NCI-H2171 treated with DMSO at 0.1 percent for 48 hours (cell line): ENCODE measurements around the gene GRHL3.

Source experiments
- DNase-seq: peaks from one replicate; lab custom pipeline; 2025; lab: John Stamatoyannopoulos, UW

The GRHL3 gene

DNA sequence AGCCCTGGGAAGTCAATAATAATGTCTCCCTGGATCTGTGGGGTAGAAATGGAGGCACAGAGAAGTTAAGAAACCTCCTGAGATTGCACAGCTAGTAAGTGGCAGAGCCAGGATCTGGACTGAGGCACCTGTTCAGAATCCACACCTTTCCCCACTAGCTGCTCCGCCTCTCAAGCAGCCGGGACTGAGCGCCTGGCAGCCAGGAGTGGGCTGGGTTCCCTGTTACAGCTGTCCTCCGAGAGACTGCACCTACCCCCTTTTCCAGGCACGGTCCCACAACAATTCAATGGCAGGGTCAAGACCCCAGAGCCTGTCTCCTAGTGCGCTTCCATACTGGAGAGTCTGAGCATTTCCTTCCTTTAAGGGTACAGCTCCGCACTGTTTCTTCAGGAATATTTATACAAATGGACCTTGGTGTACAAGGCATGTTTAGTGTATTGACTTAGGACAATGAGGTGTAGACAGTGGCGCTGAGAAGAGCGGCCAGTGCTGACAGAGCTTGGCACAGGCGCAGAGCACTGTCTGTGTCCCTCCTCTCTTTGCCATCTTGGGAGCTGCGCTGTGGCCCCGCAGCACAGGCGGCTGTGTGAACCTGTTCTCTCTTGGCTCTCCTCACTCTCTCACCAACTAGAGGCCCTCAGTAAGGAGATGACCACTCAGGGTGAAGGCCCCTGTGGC is 24.4 kb downstream of the GRHL3 start:
- DNase-seq, result no peak

DNA sequence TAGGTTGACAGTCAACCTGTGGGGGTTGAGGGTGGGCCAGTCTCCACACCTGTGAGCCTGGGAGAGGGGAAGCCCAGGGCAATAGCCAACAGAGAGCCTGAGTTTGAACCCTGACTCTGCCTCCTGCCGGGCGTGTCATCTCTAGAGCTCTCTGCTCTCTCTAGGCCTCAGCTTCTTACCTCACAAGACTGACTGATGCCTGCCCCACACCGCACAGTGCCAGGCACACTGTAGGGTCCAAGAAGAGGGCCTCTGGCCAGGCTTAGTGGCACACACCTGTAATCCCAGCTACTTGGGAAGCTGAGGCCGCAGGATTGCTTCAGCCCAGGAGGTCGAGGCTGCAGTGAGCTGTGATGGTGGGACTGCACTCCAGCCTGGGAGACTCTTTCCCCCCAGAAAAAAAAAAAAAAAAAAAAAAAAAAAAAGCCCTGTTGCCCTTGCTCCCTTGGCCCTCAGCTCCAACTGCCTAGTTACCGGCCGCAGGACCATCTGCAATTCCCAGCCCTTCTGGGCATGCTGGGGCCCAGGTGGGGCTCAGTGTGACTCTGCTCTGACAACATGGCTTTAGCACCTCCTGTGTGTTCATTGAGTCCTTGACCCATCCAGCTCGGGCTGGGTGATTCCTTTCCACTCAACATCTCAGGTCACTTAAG is 25.1 kb downstream of the GRHL3 start:
- DNase-seq, result no peak

GRCh38 chr1:24345334-24345733 is 26.2 kb downstream of the GRHL3 start:
- DNase-seq, result no peak

GRCh38 chr1:24347159-24347934 is 28.2 kb downstream of the GRHL3 start:
- DNase-seq, result no peak

DNA sequence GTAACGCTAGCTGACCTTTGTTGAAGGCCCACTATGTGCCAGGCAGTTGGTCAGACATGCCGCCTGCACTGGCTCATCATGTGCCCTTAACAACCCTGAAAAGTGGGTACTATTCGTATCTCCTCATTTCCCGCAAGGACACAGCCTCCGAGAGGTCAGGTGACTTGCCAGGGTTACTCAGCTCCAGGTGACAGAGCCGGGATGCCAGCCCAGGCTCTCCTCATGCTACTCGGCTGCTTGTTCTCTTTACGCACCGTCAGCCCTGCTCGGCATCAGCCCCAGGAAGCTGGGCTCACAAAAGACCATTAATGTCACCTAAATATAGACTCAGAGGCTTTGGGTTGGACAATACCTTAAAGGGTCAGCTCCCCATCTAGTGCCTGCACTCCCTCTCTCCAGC is 29.0 kb downstream of the GRHL3 start:
- DNase-seq, result no peak

GRCh38 chr1:24349891-24350290 is 30.7 kb downstream of the GRHL3 start:
- no peak for DNase-seq

- DNase-seq, result no peak
Measured at GRCh38 chr1:24351247-24351646, 32.1 kb downstream of the GRHL3 start.

GRCh38 chr1:24351918-24352627 is 32.9 kb downstream of the GRHL3 start:
- peak; percentile 74 for DNase-seq

- DNase-seq, result no peak
Measured at GRCh38 chr1:24353292-24353891, 34.2 kb downstream of the GRHL3 start.

DNA sequence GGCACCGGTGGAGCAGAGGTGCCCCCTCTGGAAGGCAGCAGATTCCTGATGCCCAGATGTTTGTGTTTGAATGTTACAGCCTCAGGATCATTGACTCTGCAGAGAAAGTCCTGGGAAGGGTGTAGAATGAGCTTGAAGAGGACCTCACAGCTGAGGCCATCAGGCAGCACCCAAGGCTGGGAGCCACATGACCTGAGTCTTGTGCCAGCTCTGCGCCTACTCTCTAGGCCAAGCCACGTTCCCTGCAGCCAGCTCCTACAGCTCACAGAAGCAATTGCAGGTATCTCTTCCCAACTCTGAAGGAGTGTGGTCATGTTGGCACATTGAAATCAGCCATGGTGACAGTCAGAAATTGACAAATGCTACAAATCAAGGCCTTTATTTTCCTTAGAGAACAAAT is 36.3 kb downstream of the GRHL3 start:
- DNase-seq, result no peak

- DNase-seq, result no peak
Measured at GRCh38 chr1:24357038-24357437, 37.9 kb downstream of the GRHL3 start.

GRCh38 chr1:24360681-24361080 is 41.5 kb downstream of the GRHL3 start:
- DNase-seq, result no peak

GRCh38 chr1:24361811-24362210 is 42.7 kb downstream of the GRHL3 start:
- no peak for DNase-seq

DNA sequence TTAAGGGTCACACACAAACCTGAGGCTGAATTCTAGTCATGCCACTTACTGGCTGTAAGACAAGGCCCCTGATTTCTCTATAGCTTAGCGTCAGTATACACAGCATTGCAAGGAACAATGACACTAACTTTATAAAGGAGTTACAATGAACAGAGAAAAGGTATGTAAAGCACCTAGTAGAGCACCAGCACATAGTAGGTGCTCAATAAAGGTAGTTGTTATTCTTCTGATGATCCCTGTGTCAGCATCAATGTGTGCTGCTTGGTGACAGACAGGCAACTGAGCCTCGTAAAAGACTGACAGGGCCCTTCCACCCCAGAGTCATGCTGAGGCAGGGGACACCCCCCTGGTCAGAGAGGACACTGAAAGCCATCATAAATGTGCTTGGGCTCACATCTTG is 43.2 kb downstream of the GRHL3 start:
- no peak for DNase-seq

DNA sequence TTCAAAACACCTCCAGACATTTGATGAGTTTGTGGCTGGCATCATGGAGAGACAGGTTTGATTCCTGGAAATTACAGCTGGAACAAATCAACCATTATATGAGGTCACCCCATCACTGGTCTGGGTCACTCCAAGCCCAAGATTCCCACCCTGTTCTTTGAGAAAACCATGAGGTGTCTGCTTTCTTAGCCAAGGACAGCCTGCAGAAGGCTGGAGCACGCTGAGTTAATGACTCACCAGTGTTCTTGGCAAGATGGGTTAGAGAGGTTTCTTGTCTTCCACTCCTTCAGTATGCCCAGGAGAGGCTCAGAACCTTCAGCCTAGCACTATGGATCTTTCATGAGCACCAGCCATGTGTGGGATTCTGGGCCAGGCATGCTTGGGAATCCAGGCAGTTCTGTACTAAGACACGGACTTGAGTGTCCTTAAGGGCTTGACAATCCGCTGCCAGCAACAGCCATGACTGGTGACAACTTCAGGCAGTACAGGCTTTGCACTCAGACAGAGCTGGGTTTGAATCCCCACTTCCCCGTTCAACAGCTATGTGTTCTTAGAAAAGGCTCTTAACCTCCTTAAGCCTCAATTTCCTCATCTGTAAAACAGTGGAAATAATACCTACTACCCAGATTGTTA is 43.9 kb downstream of the GRHL3 start:
- DNase-seq, result no peak

GRCh38 chr1:24363994-24364393 is 44.8 kb downstream of the GRHL3 start:
- no peak for DNase-seq

DNA sequence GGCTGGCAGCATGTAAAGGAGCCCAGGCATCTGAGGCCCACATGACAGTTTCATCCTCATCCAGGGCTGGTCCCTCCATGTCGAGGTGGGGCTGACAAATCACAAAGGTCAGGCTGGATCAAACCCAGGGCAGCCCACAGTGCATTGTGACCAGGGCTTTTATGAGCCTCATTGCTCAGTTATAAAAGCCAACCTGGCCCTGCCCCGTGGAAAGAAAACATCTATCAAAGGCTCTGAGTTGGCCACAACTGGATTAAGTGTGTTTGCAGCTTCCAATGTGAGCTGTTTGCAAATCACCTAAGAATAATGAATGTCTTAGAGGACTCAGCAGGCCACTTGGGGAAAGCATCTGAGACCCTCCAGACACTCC is 45.4 kb downstream of the GRHL3 start:
- DNase-seq, result no peak

DNA sequence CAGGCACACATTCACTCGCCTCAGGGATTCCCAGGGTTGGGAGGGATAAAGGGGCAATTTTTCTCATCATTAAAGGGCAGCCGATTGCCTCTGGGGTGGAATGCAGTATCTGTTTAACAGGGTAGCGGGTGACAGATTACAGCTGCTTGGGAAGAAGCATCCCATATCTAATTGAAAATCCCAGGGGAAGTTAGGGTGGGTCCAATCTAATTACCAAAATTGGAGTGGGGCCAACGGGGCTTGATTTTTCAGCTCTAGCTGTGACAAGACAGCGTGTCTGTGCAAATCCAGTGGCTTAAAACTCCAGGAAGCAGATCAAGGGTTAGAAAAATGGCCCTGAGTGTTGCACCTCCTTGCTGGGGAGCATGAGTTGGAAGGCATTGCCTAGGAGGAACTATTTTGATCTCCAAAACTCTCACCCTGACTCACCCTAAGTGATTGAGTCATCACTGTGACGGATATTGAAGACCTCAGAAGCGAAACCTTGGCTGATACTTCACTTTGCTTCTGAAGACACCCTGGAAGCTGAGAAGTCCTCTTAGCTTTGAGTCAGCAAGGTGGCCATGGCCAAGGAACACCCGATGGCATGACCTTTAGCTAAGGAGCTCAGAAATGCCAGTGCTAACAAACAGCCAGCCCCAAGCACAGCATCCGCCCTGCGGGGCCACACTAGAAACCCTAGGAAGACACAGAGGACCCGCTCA is 46.0 kb downstream of the GRHL3 start:
- DNase-seq, result peak; percentile 68

GRCh38 chr1:24366707-24367106 is 47.5 kb downstream of the GRHL3 start:
- DNase-seq, result no peak

GRCh38 chr1:24369199-24369598 is 50.0 kb downstream of the GRHL3 start:
- no peak for DNase-seq

DNA sequence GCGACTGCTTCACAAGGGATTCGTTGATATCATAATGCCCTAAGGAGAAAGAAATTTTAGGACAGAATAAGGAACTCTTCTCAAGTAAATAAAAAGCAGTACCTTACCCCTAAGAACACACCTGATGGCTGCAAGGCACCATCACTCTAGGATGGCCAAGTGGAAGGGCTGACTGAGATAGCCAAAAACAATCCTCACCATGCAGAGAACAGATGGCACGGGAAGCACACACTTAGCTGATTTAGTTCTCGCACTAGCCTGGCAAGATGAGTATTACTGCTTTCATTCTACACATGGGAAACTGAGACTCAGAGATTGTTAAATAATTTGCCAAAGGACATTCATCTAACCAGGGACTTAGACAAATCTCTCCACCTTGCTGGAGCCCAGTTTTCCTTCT is 50.6 kb downstream of the GRHL3 start:
- peak; percentile 35 for DNase-seq
